ENCODE data around the gene GRAMD2A. TPM values are rescaled to one million over a fixed set of nuclear protein-coding genes. Genes with fewer than 3 reads are reported as not detected.

GRAMD2A gene
- total RNA-seq, 4 donors from 2014 or later: 0.19 to 0.46 (median 0.24) TPM; not detected in 1

- DNase-seq (ENCODE audit: low spot score) (no peak), ATAC-seq (ENCODE audit: low FRiP score) (no peak)
- TF ChIP-seq CTCF (IDR thresholded peaks at IDR 0.05): no peak
Measured at GRCh38 chr15:72112805-72113204, 84.8 kb downstream of the GRAMD2A start.

DNA sequence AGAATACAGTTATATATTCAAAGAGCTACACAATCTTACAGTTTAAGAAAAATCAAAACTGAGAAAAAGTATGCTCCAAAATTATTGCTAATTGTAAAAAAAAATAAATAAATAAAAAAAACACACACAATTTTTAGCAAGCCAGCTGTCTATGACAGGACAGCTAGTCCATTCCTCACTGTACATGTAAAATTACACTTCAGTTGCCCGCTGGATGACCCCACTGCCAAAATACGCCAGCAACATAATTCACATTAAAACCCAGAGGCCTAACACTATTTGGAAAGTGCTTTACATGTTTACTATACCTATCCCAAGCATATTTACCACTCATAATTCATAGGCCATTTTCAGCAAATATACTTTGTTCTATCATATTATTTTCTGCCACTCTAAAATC is 85.5 kb downstream of the GRAMD2A start:
- ATAC-seq (ENCODE audit: low FRiP score) (no peak), DNase-seq (ENCODE audit: low spot score) (no peak)
- TF ChIP-seq CTCF (IDR thresholded peaks at IDR 0.05): no peak

GRCh38 chr15:72110355-72110754 is 87.2 kb downstream of the GRAMD2A start:
- DNase-seq (ENCODE audit: low spot score) (no peak), ATAC-seq (ENCODE audit: low FRiP score) (no peak)
- no peak for TF ChIP-seq CTCF (IDR thresholded peaks at IDR 0.05)

Other genes starting within 250 kb of the GRAMD2A start
- 10 to 100 TPM; 31.6 to 82.9 (median 48.7) TPM for gene MYO9A, start 79.6 kb downstream of the GRAMD2A start, total RNA-seq
- gene SENP8, start 79.4 kb downstream of the GRAMD2A start, total RNA-seq: 1 to 10 TPM in 3 of 4 donors, under 1 TPM in 1; 0.63 to 2.0 (median 1.0) TPM
- gene PKM, start 33.4 kb upstream of the GRAMD2A start, total RNA-seq: 100 to 1,000 TPM; 200 to 534 (median 205) TPM
- 10 to 100 TPM; 52.4 to 65.7 (median 59.4) TPM for gene PARP6, start 74.8 kb upstream of the GRAMD2A start, total RNA-seq
- gene CELF6, start 122.4 kb upstream of the GRAMD2A start, total RNA-seq: 1 to 10 TPM; 1.3 to 4.9 (median 1.9) TPM
- gene HEXA, start 178.2 kb upstream of the GRAMD2A start, total RNA-seq: 100 to 1,000 TPM in 1 of 4 donors, 10 to 100 TPM in 3; 66.4 to 104 (median 74.5) TPM
- gene TMEM202, start 200.5 kb upstream of the GRAMD2A start, total RNA-seq: not detected

Measured in omental fat pad (tissue), 4 donors.